LNCaP clone FGC (cell line): ENCODE measurements around the gene SLC25A34.

Experiments
- DNase-seq: peaks from one replicate; pipeline ENCODE4 v3.0.0-alpha.2; 2011; ENCODE audit warnings: low read depth
- H3K4me3 ChIP-seq: 2 replicates; pipeline ENCODE4 v1.5.1; 2011; ENCODE audit warnings: mild to moderate bottlenecking, low read depth, low read length, control low read depth
- CTCF ChIP-seq: IDR thresholded peaks from 2 replicates; pipeline ENCODE4 v1.5.1; 2012; ENCODE audit warnings: mild to moderate bottlenecking; ENCODE audit not compliant: control insufficient read depth, insufficient read depth; ENCODE audit errors: extremely low read depth

Gene SLC25A34

DNA sequence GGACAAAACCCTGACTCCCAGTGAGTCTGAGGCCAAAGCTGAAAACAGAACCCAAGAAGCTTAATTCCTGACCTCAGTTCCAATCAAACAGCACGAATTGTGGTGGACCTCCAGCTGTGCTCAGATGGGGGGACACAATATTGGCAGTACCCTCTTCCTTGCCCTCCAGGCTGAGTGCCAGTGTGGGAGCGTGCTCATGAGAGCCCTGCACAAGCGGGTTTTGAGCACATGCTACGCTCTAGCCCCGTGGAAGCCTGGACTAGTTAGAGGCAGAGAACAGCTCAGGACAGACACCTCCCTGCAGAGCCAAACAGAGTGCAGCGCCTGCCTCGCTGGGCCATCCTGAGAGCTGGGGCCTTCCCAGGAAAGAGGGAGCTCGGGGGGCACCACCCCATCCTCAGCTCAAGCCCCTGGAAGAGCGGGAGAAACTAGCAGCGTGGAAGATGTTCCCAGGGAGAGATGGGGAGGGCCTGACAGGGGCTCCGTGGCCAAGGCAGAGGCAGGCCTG lies 2.8 kb upstream of the SLC25A34 start:
- no peak for DNase-seq
- no peak for TF ChIP-seq CTCF
- H3K4me3 ChIP-seq = no peak overlapping the region

DNA sequence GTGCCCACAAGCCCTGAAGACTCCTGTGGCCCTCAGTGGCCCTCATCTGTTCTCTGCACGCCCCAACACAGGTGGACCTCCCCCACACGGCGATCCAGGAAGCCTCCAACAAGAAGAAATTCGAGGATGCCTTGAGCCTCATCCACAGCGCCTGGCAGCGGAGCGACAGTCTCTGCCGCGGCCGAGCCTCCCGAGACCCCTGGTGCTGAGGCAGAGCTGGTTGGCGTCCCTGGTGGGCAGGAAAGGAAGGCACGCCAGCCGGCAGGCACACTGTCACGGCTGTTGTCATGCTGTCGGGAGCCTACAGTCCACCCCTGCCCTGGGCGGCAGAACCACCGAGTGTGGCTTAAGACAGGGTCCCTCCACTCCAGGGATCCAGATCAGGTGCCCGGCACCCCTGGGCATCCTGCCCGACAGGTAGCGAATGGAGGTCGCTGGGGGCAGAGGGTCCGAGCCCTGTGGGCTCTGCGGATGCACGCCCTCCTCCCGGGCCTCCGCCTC lies 2.3 kb upstream of the SLC25A34 start:
- no peak overlapping the region for H3K4me3 ChIP-seq
- no peak for TF ChIP-seq CTCF
- no peak for DNase-seq

- DNase-seq = no peak
- TF ChIP-seq CTCF = no peak
- H3K4me3 ChIP-seq = no peak overlapping the region
These were observed 1.8 kb upstream of the SLC25A34 start for GRCh38 chr1:15734296-15734695.

DNA sequence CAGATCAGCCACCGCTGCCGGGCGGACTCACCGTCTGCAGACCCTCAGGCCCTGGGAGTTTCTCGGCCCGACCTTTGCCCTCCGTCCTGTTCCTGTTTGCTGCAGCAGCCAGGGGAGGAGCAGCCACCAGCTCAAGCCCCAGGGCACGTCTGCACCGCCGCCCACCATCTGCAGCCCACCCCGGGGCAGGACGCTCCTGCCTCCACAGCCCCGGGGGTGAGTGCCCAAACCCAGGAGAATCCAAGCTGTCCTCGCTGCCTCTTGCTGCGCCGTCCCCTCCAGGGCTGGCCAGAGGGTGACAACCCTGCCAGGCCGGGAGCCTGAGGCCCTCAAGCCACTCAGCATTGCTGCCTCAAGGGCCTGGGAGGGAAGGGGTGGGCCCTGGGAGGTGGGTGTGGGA lies 1.2 kb upstream of the SLC25A34 start:
- DNase-seq = no peak
- no peak for TF ChIP-seq CTCF
- no peak overlapping the region for H3K4me3 ChIP-seq

DNA sequence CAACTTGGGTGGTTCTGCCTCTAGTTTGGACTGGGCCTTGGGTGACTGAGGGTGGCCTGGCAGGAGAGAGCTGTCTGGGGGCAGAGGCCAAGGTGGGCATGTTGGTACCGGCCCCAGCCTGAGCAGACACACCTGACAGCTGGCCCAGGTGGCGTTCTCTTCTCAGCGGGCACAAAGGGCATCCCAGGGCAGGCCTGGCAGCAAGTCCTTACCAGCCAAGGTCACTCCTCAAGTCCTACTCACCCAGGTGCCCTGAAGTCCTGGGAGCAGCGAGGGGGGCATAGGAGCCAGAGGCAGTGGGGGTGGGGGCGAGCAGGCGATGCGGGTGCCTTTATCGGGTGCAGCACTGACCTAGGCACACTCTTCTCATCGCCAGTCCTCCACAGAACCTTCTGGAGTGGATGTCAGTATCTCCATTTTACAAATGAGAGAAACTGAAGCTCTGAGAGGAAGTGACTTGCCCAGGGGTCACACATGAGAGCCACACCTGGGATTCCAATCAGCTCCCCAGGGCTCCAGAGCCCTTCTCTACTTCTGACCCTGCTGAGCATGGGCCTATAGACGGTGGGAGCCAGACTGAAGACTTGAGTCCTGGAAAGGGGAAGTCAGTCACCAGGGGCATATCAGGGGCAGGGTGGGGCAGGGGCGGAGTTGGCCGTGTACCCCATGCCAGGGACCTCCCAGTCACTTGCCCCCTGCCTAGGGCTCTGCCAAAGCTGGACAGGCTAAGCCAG lies 587 bp upstream of the SLC25A34 start:
- no peak for DNase-seq
- TF ChIP-seq CTCF = no peak
- no peak overlapping the region for H3K4me3 ChIP-seq

DNA sequence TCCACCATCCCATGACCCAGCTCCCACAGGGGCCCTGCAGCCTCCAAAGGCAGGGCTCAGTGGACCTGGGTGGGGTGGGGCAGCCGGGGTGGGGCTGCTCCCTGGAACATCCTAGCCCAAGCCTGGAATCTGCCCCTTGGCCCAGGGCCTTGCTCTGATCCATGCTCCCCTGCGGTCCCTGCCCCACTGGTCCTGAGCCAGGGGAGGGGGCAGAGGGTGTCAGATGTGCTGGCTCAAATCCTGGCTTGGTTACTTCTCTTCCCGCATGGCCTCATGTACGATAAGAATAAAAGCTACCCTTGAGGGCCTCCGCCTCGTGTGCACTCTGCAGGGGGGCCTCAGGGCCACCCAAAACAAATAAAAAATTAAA lies 819 bp downstream of the SLC25A34 start:
- no peak for DNase-seq
- H3K4me3 ChIP-seq = no peak overlapping the region
- TF ChIP-seq CTCF = no peak
